ENCODE results near the gene COLEC12.

- TF ChIP-seq CTCF (conservative IDR thresholded peaks at IDR 0.05) = no peak
- TF ChIP-seq EZH2 (IDR thresholded peaks at IDR 0.05; ENCODE audit: low read depth) = no peak
Measured at GRCh38 chr18:490624-491023, 9.9 kb downstream of the COLEC12 start.
